GM12892 (cell line): ENCODE results near the gene SPATA33.

Experiments
- POLR2A ChIP-seq: IDR thresholded peaks from 2 replicates; pipeline ENCODE4 v1.6.1; 2011; ENCODE audit warnings: low read depth, low read length, control low read depth
- POLR2AphosphoS5 ChIP-seq: IDR thresholded peaks from 2 replicates; pipeline ENCODE4 v1.6.1; 2011; ENCODE audit warnings: low read depth, low read length, control low read depth
- TAF1 ChIP-seq: IDR thresholded peaks from 2 replicates; pipeline ENCODE4 v1.6.1; 2011; ENCODE audit warnings: low read depth, mild to moderate bottlenecking, control low read depth, low read length, borderline replicate concordance

DNA sequence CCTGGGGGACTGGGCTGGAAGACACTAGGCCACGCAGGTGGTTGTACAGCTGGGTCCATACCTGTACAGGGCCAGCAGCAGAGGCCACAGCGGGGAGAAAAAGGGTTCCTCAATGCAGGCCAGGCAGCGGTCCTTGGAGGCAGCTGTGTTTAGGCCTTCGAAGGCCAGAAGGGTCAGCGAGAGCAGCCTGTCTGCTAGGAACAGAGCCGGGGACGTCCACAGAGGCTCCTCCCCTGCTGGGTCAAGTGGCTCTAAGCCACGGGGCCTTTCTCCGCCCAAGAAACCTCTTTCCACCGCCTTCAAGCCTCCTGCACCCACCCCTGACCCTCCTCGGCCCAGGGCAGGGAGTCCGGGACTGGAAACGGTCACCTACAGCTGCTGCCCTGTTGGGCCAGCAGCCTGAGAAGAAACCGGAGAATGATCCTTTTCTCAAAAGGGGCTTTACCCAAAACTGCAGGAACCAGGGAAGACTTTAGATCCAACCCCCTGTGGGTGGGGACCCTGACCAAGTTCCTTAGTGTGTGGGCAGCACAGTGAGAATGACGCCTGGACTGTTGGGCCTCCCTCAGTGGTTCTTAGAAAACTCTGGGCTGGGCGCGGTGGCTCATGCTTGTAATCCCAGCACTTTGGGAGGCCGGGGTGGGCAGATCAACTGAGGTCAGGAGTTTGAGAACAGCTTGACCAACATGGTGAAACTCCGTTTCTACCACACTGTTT is 52.2 kb downstream of the SPATA33 start:
- TF ChIP-seq POLR2AphosphoS5: no peak
- TF ChIP-seq POLR2A: no peak
- TF ChIP-seq TAF1: no peak
